ENCODE data around the gene HILPDA.
A peak's percentile ranks its signal among the peaks of the same experiment; 100 is the strongest.
"Not testable (repeated sequence)": the region's sequence is repeated elsewhere in the genome, so short reads cannot be mapped to it uniquely, and the experiment has no call there.

The HILPDA gene

DNA sequence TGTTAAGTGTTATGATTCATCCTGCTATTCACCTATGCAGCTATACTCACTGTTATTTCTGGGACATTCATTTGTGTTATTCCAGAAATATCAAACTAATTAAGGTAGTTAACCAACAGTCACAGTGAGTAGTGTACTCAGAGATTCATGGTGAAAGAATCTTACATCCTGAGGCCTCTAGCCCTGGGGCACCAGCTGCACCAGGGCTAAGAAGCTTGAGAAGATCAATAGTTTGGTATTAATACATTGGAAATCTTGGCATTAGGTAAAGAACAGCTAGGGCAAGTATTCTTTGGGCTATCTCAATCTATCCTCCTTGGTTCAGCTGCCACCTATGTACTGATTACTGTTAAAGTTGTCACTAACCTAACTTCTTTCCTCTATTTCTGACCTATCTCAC, 11.2 kb downstream of the HILPDA start:
- DNase-seq, result not testable (repeated sequence)

DNA sequence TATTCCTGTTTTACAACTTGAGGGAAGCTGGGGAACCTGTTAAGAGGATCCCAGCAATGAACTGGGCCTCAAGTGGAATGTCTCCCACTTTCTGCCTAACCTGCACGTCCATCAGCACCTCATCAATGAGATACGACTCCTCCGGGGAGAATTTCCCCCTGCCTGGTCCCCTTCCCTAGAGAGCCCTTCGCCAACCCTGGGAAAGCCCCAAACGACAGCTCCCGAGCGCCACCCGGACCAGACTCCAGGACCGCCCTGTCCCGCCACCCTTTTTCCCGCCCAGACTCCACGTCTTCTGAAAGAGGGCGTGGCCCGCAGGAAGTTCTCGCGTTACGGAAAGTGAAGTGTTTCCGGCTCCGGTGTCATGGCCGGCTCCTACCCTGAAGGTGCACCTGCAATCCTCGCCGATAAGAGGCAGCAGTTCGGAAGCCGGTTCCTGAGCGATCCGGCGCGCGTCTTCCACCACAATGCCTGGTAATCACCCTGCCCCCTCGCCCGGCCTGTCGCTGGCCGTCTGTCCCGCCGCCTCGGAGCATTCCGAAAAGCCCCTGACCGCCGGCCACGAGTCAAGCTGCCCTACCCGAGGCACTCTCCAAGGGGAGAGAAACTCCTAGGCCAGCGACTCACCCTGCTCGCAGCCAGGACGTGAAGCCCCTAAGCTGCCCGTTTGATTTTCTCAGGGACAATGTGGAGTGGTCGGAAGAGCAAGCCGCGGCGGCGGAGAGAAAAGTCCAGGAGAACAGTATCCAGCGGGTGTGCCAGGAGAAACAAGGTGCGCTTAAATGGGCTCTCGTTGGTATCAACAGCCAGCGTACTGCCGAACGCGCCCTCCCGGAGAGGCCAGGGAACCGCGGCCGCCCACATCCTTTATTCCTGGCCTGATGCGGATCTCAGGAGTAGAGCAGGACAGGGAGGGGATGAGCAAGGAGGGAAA, 21.0 kb downstream of the HILPDA start, which contains the start of gene METTL2B:
TSS of gene METTL2B (plus strand) at position 347 of the 934 bp plus-strand sequence. CDS start at position 365, 18 bp downstream.
- DNase-seq, result peak; percentile 84 to 85

DNA sequence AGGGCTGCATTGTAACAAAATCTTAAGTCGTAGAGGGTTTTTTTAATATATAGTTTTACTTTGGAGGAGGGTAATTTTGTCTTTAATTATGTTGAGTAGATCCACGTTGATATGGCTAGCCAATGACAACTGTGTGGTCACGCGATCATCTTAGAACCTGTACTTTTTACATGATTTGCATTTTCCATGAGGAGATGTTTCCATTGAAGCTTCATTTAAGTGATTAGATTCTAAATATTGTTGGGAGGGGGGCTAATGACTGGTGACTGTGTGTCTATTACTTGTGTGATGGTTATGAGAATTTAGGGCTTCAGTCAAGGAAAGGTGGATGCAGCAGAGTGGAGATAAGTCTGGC, 21.6 kb downstream of the HILPDA start:
- DNase-seq, result not testable (repeated sequence)

DNA sequence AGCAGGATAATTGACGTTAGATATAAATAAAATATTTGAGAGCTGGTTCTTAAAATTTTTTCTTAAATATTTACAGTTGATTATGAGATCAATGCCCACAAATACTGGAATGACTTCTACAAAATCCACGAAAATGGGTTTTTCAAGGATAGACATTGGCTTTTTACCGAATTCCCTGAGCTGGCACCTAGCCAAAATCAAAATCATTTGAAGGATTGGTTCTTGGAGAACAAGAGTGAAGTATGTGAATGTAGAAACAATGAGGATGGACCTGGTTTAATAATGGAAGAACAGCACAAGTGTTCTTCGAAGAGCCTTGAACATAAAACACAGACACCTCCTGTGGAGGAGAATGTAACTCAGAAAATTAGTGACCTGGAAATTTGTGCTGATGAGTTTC, 23.4 kb downstream of the HILPDA start:
- DNase-seq, result not testable (repeated sequence)

DNA sequence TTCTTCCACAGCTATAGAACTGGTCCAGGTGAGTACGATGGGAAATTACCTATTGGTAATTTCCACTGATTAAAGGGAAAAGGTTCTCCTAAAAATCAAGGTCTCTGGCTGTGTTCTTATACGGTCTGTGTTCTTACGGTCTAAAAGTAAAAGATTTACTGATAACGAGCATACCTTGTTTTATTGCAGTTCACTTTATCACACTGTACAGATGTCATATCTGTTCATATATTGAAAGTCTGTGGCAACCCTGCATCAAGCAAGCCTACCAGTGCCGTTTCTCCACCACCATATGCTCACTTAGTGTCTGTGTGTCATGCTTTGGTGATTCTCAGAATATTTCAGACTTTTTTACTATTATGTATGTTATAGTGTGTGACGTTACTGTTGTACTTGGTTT, 32.5 kb downstream of the HILPDA start:
- DNase-seq, result not testable (repeated sequence)

DNA sequence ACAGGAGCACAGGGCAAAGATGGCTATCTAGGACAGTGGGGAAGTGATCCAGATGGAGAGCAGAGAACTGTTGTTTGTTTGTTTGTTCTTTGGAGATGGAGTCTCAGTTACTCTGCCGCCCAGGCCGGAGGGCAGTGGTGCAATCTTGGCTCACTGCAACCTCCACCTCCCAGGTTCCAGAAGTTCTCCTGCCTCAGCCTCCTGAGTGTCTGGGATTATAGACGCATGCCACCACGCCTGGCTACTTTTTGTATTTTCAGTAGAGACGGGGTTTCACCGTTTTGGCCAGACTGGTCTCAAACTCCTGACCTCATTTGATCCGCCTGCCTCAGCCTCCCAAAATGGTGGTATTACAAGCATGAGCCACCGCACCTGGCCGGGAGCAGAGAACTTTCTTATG, 41.7 kb downstream of the HILPDA start:
- DNase-seq, result no peak

DNA sequence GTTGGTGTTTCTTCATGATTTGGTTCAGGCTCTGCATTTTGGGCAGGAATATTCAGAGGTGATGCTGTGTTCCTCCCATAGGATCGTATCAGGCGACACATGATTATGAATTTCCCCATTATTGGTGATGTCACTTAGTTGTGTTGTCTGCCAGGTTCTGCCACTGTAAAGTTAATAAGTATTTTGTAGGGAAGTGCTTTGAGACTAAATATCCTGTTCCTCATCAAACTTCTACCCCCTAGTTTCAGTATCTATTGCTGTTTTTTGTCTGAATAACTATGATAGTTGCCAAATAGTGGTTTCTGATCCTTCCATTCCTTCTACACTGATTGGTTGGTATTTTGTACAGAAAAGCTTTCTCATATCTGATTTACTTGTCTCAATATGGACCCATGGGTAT, 49.7 kb downstream of the HILPDA start:
- DNase-seq, result not testable (repeated sequence)

DNA sequence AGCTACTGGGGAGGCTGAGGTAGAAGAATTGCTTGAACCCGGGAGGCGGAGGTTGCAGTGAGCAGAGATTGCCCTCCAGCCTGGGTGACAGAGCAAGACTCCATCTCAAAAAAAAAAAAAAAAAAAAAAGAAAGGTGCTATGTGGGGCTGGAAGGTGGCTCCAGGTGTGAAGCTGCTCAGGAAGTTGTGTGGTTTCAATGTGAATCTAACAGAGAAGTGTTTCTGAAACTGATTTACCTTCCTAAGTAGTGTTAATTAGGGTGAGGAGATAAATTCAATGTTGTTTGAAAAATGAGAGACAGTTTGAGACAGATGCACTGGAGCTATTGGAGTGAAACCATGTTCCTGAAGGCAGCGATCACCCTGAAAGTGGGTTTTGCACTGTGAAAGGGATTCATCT, 51.1 kb downstream of the HILPDA start:
- not testable (repeated sequence) for DNase-seq

DNA sequence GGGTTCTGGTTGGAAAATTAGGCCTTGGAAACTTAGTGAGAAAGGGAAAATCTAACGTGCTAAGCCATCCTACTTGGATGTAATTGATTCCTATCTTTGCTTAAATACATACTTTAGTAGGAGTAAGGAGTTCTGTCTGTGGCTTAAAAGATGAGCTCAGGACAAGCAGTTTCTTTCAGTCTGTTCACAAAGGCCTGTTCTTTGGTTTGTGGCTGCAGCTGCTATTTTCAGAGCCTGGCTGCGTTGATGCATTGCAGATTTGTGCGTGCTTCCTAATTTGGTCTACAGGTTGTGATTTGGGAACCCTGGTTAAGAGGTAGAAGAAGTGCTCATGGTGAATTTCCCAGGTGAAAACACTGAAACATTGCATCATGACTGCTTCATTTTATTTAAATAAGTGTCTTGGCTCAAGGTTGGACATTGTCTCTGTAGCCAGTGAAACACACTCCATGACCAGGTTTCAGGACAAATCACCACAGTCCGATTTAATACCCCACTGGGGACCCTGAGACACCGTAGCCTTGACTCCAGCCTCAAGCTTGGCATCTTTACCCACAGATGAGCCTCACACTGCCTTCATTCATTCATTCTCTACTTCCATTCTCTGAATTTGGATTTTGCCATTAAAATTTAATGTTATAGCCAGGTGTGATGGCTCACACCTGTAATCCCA, 51.8 kb downstream of the HILPDA start:
- not testable (repeated sequence) for DNase-seq
